D721Med (cell line): ENCODE data around the gene POLR3K.

ENCODE experiments used
- DNase-seq: peaks from one replicate; pipeline ENCODE4 v3.0.0; 2011; ENCODE audit warnings: low spot score; ENCODE audit not compliant: insufficient read length
- FAIRE-seq: peaks from 2 replicates; lab custom pipeline; 2011; peaks lifted over from hg19 to GRCh38; lab: Jason Lieb, UNC
- CTCF ChIP-seq: IDR thresholded peaks from 2 replicates; pipeline ENCODE4 v1.5.1; 2012; ENCODE audit warnings: mild to moderate bottlenecking, control low read depth; ENCODE audit not compliant: insufficient read depth; ENCODE audit errors: missing control alignments

POLR3K gene

GRCh38 chr16:74051-74746, 20.8 kb upstream of the POLR3K start:
- TF ChIP-seq CTCF = no peak
- no peak for DNase-seq
- no peak for FAIRE-seq

- TF ChIP-seq CTCF = no peak
- FAIRE-seq = no peak
- DNase-seq = no peak
Observed at GRCh38 chr16:72561-73548, 19.4 kb upstream of the POLR3K start, which contains the start of gene RHBDF1. RHBDF1 (minus strand) TSS chr16:72631; CDS start chr16:65015, 7,616 bp downstream.

GRCh38 chr16:71540-72401, 18.4 kb upstream of the POLR3K start:
- no peak for TF ChIP-seq CTCF
- no peak for FAIRE-seq
- no peak for DNase-seq

- no peak for TF ChIP-seq CTCF
- FAIRE-seq (no peak), DNase-seq (no peak)
Observed at GRCh38 chr16:71210-71539, 17.8 kb upstream of the POLR3K start.

GRCh38 chr16:69181-69580, 15.8 kb upstream of the POLR3K start:
- no peak for TF ChIP-seq CTCF
- DNase-seq = no peak
- no peak for FAIRE-seq

GRCh38 chr16:67884-68789, 14.7 kb upstream of the POLR3K start:
- FAIRE-seq (no peak), DNase-seq (no peak)
- no peak for TF ChIP-seq CTCF
